GM12892 (cell line): ENCODE results near the gene GALT.

ENCODE experiments used
- POLR2A ChIP-seq: IDR thresholded peaks from 2 replicates; pipeline ENCODE4 v1.6.1; 2011; ENCODE audit warnings: low read depth, low read length, control low read depth
- TAF1 ChIP-seq: IDR thresholded peaks from 2 replicates; pipeline ENCODE4 v1.6.1; 2011; ENCODE audit warnings: low read depth, mild to moderate bottlenecking, control low read depth, low read length, borderline replicate concordance

DNA sequence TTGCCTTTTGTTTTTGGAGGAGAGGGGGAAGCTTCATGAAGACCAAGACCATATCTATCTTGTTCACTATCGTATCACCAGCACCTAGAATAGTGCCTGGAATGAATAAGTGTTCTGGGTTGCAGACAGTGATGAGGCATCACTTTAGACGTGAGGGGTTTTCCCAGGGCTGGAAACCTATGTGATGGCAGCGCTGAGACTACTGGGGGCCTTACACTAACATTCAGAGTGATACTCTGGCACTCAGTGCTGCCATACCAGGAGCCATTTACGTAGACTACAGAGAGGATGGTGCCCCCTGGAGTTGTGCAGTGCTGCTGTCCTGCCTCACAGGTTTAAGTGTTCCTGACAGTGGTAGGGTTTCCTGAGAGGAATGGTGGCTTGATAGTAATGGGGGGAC, 37.7 kb downstream of the GALT start:
- TF ChIP-seq TAF1 (no peak), POLR2A (no peak)
